SK-N-SH treated with all-trans-retinoic acid at 6 μM for 48 hours (cell line): Measurements from ENCODE around the gene DDX49.

Experiments
- ARNTL ChIP-seq: fragments of 450-650 bp; formaldehyde crosslinking; IDR thresholded peaks from 2 replicates; pipeline ENCODE4 v1.5.0; 2020; ENCODE audit warnings: low read depth, mild to moderate bottlenecking, moderate library complexity, borderline replicate concordance
- BACH2 ChIP-seq: fragments of 250-450 bp; sonication (Bioruptor Pico); IDR thresholded peaks from 2 replicates; pipeline ENCODE4 v1.9.0; 2021; ENCODE audit warnings: mild to moderate bottlenecking, borderline replicate concordance
- RARB ChIP-seq: fragments of 250-450 bp; sonication (Bioruptor Pico); IDR thresholded peaks from 2 replicates; pipeline ENCODE4 v1.8.0; 2021; ENCODE audit warnings: mild to moderate bottlenecking, moderate library complexity
- SNAI2 ChIP-seq: fragments of 250-450 bp; sonication (Bioruptor Pico); IDR thresholded peaks from 2 replicates; pipeline ENCODE4 v1.5.0; 2020; ENCODE audit warnings: mild to moderate bottlenecking, moderate library complexity
- TOX ChIP-seq: fragments of 250-450 bp; sonication (Bioruptor Pico); IDR thresholded peaks from 2 replicates; pipeline ENCODE4 v1.8.0; 2021; ENCODE audit warnings: mild to moderate bottlenecking, moderate library complexity, borderline replicate concordance
- ZFP3 ChIP-seq: fragments of 250-450 bp; sonication (Bioruptor Pico); IDR thresholded peaks from 2 replicates; pipeline ENCODE4 v1.5.0; 2020; ENCODE audit warnings: mild to moderate bottlenecking, moderate library complexity
- ZFP30 ChIP-seq: fragments of 450-650 bp; formaldehyde crosslinking; IDR thresholded peaks from 2 replicates; pipeline ENCODE4 v1.5.0; 2022; ENCODE audit warnings: mild to moderate bottlenecking, moderate library complexity
- ZNF565 ChIP-seq: fragments of 450-650 bp; formaldehyde crosslinking; conservative IDR thresholded peaks from 2 replicates; pipeline ENCODE4 v1.5.0; 2020; ENCODE audit warnings: low read depth, mild to moderate bottlenecking, moderate library complexity
- ZNF70 ChIP-seq: fragments of 450-650 bp; formaldehyde crosslinking; IDR thresholded peaks from 2 replicates; pipeline ENCODE4 v1.5.0; 2020; ENCODE audit warnings: mild to moderate bottlenecking, moderate library complexity
- ZNF8 ChIP-seq: fragments of 450-650 bp; formaldehyde crosslinking; IDR thresholded peaks from 2 replicates; pipeline ENCODE4 v1.5.0; 2020; ENCODE audit warnings: mild to moderate bottlenecking, moderate library complexity
- TF ChIP-seq, protein P1 (sequence below): fragments of 250-450 bp; sonication (Bioruptor Pico); IDR thresholded peaks from 2 replicates; pipeline ENCODE4 v1.8.0; 2021; ENCODE audit warnings: low read depth, mild to moderate bottlenecking, moderate library complexity, borderline replicate concordance
- TF ChIP-seq, protein P2 (sequence below): fragments of 250-450 bp; sonication (Bioruptor Pico); IDR thresholded peaks from 2 replicates; pipeline ENCODE4 v1.8.0; 2020; ENCODE audit warnings: mild to moderate bottlenecking, moderate library complexity, borderline replicate concordance
- TF ChIP-seq, protein P3 (sequence below): fragments of 250-450 bp; sonication (Bioruptor Pico); IDR thresholded peaks from 2 replicates; pipeline ENCODE4 v1.5.1; 2020; ENCODE audit warnings: low read depth, mild to moderate bottlenecking, moderate library complexity
- TF ChIP-seq, protein P4 (sequence below): fragments of 250-450 bp; sonication (Bioruptor Pico); IDR thresholded peaks from 2 replicates; pipeline ENCODE4 v1.5.1; 2021; ENCODE audit warnings: mild to moderate bottlenecking, moderate library complexity

DNA sequence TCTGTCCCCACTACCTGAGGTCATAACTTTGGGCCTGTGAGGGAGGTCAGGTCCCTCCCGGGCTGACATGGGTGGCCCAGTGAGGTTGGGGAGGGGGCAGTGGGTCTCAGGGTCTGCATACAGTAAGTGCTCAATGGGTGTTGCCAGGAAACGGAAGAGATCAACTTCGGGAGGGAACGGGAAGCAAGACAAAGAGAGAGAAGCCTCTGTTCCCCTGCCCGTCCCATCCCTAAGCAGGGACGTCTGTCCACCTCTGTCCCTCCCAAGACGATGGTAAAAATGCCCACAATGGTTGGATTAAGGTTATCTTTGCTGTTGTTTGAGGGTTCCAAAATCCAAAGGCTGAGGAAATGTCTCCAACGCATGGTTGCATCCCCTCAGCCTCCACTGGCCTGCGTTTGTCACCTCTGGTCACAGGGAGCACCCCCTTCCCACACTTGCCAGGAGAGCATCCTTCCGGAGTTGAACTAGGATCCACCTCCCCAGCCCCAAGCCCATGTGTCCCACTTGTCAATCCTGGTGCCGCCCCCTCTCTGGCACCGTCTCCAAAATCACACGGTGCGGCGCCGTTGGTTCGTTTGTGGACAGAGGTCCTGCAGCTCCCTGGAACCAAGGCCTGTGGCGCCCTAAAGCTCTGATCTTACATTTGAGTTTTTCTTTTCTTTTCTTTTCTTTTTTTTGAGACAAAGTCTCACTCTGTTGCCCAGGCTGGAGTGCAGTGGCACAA lies 22.3 kb downstream of the DDX49 start:
- TF ChIP-seq ZFP3 (CRISPR knock-in tag) (no peak), BACH2 (CRISPR knock-in tag) (no peak), RARB (CRISPR knock-in tag) (no peak), ARNTL (CRISPR knock-in tag) (no peak), ZNF70 (no peak), SNAI2 (no peak), TOX (CRISPR knock-in tag) (no peak), ZNF565 (CRISPR knock-in tag) (no peak), ZFP30 (CRISPR knock-in tag) (no peak), ZNF8 (CRISPR knock-in tag) (no peak)
- TF ChIP-seq, protein P1, sequence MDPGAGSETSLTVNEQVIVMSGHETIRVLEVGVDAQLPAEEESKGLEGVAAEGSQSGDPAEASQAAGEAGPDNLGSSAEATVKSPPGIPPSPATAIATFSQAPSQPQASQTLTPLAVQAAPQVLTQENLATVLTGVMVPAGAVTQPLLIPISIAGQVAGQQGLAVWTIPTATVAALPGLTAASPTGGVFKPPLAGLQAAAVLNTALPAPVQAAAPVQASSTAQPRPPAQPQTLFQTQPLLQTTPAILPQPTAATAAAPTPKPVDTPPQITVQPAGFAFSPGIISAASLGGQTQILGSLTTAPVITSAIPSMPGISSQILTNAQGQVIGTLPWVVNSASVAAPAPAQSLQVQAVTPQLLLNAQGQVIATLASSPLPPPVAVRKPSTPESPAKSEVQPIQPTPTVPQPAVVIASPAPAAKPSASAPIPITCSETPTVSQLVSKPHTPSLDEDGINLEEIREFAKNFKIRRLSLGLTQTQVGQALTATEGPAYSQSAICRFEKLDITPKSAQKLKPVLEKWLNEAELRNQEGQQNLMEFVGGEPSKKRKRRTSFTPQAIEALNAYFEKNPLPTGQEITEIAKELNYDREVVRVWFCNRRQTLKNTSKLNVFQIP (CRISPR knock-in tag), result no peak
- TF ChIP-seq, protein P2, sequence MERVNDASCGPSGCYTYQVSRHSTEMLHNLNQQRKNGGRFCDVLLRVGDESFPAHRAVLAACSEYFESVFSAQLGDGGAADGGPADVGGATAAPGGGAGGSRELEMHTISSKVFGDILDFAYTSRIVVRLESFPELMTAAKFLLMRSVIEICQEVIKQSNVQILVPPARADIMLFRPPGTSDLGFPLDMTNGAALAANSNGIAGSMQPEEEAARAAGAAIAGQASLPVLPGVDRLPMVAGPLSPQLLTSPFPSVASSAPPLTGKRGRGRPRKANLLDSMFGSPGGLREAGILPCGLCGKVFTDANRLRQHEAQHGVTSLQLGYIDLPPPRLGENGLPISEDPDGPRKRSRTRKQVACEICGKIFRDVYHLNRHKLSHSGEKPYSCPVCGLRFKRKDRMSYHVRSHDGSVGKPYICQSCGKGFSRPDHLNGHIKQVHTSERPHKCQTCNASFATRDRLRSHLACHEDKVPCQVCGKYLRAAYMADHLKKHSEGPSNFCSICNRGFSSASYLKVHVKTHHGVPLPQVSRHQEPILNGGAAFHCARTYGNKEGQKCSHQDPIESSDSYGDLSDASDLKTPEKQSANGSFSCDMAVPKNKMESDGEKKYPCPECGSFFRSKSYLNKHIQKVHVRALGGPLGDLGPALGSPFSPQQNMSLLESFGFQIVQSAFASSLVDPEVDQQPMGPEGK (CRISPR knock-in tag), result no peak
- TF ChIP-seq, protein P3, sequence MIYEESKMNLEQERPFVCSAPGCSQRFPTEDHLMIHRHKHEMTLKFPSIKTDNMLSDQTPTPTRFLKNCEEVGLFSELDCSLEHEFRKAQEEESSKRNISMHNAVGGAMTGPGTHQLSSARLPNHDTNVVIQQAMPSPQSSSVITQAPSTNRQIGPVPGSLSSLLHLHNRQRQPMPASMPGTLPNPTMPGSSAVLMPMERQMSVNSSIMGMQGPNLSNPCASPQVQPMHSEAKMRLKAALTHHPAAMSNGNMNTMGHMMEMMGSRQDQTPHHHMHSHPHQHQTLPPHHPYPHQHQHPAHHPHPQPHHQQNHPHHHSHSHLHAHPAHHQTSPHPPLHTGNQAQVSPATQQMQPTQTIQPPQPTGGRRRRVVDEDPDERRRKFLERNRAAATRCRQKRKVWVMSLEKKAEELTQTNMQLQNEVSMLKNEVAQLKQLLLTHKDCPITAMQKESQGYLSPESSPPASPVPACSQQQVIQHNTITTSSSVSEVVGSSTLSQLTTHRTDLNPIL (CRISPR knock-in tag), result no peak
- TF ChIP-seq, protein P4, sequence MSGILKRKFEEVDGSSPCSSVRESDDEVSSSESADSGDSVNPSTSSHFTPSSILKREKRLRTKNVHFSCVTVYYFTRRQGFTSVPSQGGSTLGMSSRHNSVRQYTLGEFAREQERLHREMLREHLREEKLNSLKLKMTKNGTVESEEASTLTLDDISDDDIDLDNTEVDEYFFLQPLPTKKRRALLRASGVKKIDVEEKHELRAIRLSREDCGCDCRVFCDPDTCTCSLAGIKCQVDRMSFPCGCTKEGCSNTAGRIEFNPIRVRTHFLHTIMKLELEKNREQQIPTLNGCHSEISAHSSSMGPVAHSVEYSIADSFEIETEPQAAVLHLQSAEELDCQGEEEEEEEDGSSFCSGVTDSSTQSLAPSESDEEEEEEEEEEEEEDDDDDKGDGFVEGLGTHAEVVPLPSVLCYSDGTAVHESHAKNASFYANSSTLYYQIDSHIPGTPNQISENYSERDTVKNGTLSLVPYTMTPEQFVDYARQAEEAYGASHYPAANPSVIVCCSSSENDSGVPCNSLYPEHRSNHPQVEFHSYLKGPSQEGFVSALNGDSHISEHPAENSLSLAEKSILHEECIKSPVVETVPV, result no peak
